Keratinocyte (primary cell): Measurements from ENCODE around the gene MAP2K5.

Source experiments
- CTCF ChIP-seq, 3 experiments: IDR thresholded peaks in 1 of 3; conservative IDR thresholded peaks in 1 of 3; optimal IDR thresholded peaks in 1 of 3; 2 replicates in 2 of 3; 3 replicates in 1 of 3; pipeline versions ENCODE3 to v1.5.1; 2011; ENCODE audit warnings: low read length in 3 of 3, mild to moderate bottlenecking in 3 of 3, moderate library complexity in 2 of 3, control low read depth in 1 of 3, inconsistent platforms in 1 of 3; ENCODE audit not compliant: insufficient read depth in 2 of 3; ENCODE audit errors: extremely low read depth in 1 of 3
- EZH2 ChIP-seq: IDR thresholded peaks from one replicate; pipeline ENCODE4 v1.6.1; 2012; ENCODE audit warnings: inconsistent platforms, mild to moderate bottlenecking, low read length, moderate library complexity

DNA sequence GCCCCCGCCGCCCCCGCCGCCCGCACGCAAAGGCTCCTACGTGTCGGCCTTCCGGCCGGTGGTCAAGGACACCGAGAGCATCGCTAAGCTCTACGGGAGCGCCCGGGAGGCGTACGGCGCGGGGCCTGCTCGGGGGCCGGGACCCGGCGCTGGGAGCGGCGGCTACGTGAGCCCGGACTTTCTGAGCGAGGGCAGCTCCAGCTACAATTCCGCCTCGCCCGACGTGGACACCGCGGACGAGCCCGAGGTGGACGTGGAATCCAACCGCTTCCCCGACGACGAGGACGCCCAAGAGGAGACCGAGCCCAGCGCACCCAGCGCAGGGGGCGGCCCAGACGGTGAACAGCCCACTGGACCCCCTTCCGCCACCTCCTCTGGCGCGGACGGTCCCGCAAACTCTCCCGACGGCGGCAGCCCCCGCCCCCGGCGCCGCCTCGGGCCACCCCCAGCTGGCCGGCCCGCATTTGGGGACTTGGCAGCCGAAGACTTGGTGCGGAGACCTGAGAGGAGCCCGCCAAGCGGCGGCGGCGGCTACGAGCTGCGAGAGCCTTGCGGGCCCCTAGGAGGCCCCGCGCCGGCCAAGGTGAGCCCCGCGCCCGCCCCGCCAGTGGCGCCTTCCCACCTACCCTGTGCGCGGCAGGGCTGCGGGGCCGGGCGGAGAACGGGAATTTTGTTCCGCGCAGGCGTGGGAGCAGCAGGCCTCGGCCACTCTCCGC is 285.2 kb downstream of the MAP2K5 start:
- TF ChIP-seq CTCF (optimal IDR thresholded peaks at IDR 0.05 in 1 of 3, IDR thresholded peaks at IDR 0.05 in 1 of 3, conservative IDR thresholded peaks at IDR 0.05 in 1 of 3; ENCODE audit: extremely low read depth in 1 of 3, insufficient read depth in 2 of 3, low read length in 3 of 3) (no peak), EZH2 (peak; percentile 85)
